Epithelial cell of esophagus (primary cell): ENCODE data around the gene CENPN.

ENCODE experiments used
- DNase-seq: peaks from one replicate; pipeline ENCODE4 v3.0.0; 2010; ENCODE audit warnings: low read depth
- H3K4me3 ChIP-seq: 2 replicates; pipeline ENCODE4 v1.5.1; 2011; ENCODE audit warnings: mild to moderate bottlenecking, low read length, control low read depth
- TF ChIP-seq, protein P1 (sequence below): IDR thresholded peaks from 2 replicates; pipeline ENCODE4 v1.5.1; 2011; ENCODE audit warnings: low read depth, mild to moderate bottlenecking, low read length, control low read depth, inconsistent platforms; ENCODE audit not compliant: insufficient read depth; ENCODE audit errors: missing control alignments

The CENPN gene

DNA sequence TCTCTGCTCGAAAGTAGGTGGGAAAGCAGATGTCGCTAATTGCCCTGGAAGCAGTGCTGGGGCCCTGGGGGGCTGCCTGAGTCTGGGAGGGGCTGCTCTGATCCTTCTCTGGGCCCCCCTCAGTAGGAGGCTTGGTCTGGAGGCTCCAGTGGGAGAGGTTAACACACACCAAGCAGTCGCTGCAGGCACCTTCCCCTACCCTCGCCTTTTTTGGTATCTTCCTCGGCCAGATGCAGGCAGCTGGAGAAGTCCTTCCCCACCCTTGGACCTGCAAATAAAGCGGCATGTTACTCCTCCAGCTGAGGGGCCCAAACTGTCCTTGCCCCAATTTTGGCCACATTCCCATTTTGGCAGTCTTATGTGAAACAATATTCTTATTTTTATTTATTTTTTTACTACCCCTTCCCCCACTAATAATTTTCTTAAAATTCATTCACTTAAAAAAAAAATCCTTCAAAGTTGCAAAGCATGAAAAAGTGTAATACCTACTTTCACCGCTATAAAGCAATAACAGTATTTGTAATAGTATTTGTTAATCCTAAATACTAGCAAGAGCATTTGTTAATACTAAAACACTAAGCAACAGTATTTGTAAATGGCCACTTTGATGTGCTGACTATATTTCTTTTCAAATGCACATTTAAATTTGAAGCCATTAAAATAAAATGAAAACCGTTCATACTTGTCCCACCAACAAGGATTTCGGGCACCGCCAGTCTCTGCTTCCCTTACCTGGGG is 55.0 kb downstream of the CENPN start:
- no peak overlapping the region for H3K4me3 ChIP-seq
- TF ChIP-seq, protein P1, sequence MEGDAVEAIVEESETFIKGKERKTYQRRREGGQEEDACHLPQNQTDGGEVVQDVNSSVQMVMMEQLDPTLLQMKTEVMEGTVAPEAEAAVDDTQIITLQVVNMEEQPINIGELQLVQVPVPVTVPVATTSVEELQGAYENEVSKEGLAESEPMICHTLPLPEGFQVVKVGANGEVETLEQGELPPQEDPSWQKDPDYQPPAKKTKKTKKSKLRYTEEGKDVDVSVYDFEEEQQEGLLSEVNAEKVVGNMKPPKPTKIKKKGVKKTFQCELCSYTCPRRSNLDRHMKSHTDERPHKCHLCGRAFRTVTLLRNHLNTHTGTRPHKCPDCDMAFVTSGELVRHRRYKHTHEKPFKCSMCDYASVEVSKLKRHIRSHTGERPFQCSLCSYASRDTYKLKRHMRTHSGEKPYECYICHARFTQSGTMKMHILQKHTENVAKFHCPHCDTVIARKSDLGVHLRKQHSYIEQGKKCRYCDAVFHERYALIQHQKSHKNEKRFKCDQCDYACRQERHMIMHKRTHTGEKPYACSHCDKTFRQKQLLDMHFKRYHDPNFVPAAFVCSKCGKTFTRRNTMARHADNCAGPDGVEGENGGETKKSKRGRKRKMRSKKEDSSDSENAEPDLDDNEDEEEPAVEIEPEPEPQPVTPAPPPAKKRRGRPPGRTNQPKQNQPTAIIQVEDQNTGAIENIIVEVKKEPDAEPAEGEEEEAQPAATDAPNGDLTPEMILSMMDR, result no peak
- no peak for DNase-seq

DNA sequence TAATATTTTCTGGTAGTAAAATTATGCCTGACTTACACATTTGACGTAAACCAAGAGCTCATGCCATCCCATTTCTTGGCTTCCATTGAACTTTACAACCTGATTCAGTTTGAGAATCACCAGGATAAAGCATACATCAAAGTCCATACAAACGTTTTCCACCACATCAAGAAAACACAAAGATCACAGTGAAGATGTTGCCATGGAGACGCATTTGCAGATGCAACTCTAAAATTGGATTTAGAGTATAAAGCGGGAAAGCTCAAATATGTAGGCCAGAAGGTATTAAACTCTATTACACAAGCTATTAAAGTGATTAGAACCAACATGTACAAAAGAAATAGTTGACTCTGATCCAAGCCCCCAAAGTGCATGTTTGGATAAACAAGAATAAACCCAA is 59.7 kb downstream of the CENPN start:
- H3K4me3 ChIP-seq, result no peak overlapping the region
- TF ChIP-seq, protein P1, result no peak
- DNase-seq, result no peak

DNA sequence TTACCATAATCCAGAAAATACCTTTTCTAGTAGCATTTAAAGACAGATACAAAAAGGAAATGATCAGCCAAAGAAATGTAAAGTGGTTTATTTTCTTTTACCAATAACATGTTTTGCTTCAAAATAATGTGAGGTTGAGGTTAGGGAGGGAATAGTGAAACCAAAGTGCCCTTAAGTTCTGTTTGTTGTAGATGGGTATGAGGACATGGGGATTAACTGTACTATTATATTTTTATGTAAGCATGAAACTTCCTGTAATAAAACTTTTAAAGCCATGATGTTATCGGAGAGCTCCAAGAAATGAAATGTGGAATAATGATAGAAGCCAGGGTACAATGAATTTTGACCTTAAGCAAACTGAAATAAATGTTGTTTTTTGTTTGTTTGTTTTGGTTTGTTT is 60.2 kb downstream of the CENPN start:
- no peak overlapping the region for H3K4me3 ChIP-seq
- DNase-seq, result no peak
- TF ChIP-seq, protein P1, result no peak

DNA sequence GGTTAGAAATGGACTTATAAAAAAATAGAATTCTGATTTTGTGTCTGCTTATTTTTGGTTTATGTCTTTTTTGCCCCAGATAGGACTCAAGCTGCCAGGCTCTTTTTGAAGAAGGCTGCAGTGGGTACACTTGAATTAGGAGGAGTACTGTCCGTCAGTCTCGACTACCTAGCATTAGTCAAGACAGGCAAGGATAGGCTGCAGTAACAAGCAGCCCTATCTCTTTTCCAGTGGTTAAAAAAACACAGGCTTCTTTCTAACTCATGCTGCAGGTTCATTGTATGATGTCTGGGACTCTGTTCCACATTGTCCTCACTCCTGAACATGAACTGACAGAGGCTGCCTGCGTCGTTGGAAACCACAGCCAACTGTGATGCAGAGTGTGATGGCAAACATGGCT is 62.0 kb downstream of the CENPN start:
- DNase-seq, result no peak
- H3K4me3 ChIP-seq, result no peak overlapping the region
- TF ChIP-seq, protein P1, result no peak

DNA sequence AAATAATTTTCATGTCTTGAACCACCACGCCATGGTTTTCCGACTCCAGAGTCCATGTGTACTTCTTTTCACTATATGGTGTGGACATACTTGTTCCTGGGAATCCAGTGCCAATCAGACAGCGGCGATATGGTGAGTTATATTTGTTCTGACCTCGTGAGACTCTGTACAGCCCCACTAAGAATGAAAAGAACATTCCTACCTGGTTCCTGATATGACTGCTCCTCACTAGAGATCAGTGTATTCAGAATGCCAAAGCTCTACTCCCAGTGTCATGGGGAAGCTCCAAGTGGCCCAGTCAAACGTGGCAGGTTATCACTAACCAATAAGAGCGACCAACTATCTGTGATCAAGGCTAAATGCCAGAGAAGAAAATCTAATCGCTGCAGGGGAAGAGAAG is 64.0 kb downstream of the CENPN start:
- DNase-seq, result no peak
- TF ChIP-seq, protein P1, result no peak
- no peak overlapping the region for H3K4me3 ChIP-seq

DNA sequence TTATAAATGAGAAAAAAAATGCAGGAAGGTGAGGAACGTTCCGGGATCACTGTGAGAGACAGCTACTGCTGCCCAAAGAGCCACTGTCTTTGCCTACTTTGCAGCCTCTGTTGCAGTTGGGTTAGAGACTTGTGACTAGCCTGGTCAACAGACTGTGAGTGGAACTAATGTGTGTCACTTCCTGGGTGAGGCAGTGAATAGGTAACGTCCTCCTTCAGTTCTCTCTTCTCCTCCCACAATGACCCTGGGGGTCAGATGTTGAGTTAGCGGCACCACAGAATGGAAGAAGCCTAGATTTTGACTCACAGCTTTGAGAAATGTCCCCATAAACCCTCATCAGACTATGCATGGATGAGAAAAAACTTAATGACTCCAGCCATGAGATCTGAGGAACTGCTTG is 64.8 kb downstream of the CENPN start:
- no peak overlapping the region for H3K4me3 ChIP-seq
- peak; percentile 74 for DNase-seq
- TF ChIP-seq, protein P1, result no peak
